ENCODE measurements around the gene NPTXR. TPM values are rescaled to one million over a fixed set of nuclear protein-coding genes. Genes with fewer than 3 reads are reported as not detected.
A peak's percentile ranks its signal among the peaks of the same experiment; 100 is the strongest.

Gene NPTXR
- total RNA-seq, 2 donors from 2014 or later = 0.77 to 0.82 TPM

- H3K4me3 Mint-ChIP-seq = peak overlapping the region; percentile 84
- no peak for ATAC-seq (replicated peaks)
- peaks cover 24% of the 10 kb centered on the region for H3K27me3 Mint-ChIP-seq
- no peaks in the 10 kb centered on the region for H3K36me3 Mint-ChIP-seq (ENCODE audit: low read depth)
- peaks cover 8% of the 10 kb centered on the region for H3K4me1 Mint-ChIP-seq
- peak overlapping the region; percentile 86 for H3K27ac Mint-ChIP-seq
- H3K9me3 Mint-ChIP-seq = no peaks in the 10 kb centered on the region
These were observed 50.5 kb downstream of the NPTXR start for GRCh38 chr22:38793317-38793716.

GRCh38 chr22:38792833-38793232, 51.0 kb downstream of the NPTXR start:
- no peaks in the 10 kb centered on the region for H3K36me3 Mint-ChIP-seq (ENCODE audit: low read depth)
- no peaks in the 10 kb centered on the region for H3K9me3 Mint-ChIP-seq
- H3K27me3 Mint-ChIP-seq = peaks cover 19% of the 10 kb centered on the region
- H3K27ac Mint-ChIP-seq = peak overlapping the region; percentile 86
- peak; percentile 43 for ATAC-seq (replicated peaks)
- H3K4me1 Mint-ChIP-seq = peaks cover 6% of the 10 kb centered on the region
- H3K4me3 Mint-ChIP-seq = peak overlapping the region; percentile 84

- Mint-ChIP-seq H3K4me3 (no peak overlapping the region), H3K27ac (no peak overlapping the region), H3K27me3 (no peaks in the 10 kb centered on the region), H3K9me3 (no peaks in the 10 kb centered on the region), H3K4me1 (peaks cover 6% of the 10 kb centered on the region), H3K36me3 (ENCODE audit: low read depth) (no peaks in the 10 kb centered on the region)
- ATAC-seq (replicated peaks) = no peak
These were observed 54.2 kb downstream of the NPTXR start for GRCh38 chr22:38789606-38790005.

- H3K27ac Mint-ChIP-seq = no peak overlapping the region
- H3K4me3 Mint-ChIP-seq = no peak overlapping the region
- no peaks in the 10 kb centered on the region for H3K36me3 Mint-ChIP-seq (ENCODE audit: low read depth)
- no peak for ATAC-seq (replicated peaks)
- H3K27me3 Mint-ChIP-seq = no peaks in the 10 kb centered on the region
- H3K4me1 Mint-ChIP-seq = peaks cover 6% of the 10 kb centered on the region
- H3K9me3 Mint-ChIP-seq = no peaks in the 10 kb centered on the region
These were observed 55.0 kb downstream of the NPTXR start for GRCh38 chr22:38788846-38789245.

- no peak for ATAC-seq (replicated peaks)
- Mint-ChIP-seq H3K36me3 (ENCODE audit: low read depth) (no peaks in the 10 kb centered on the region), H3K4me3 (no peak overlapping the region), H3K4me1 (peaks cover 4% of the 10 kb centered on the region), H3K27ac (no peak overlapping the region), H3K27me3 (no peaks in the 10 kb centered on the region), H3K9me3 (no peaks in the 10 kb centered on the region)
These were observed 55.6 kb downstream of the NPTXR start for GRCh38 chr22:38788021-38788816.

GRCh38 chr22:38786631-38787030, 57.2 kb downstream of the NPTXR start:
- Mint-ChIP-seq H3K9me3 (no peaks in the 10 kb centered on the region), H3K4me3 (no peak overlapping the region), H3K27ac (no peak overlapping the region), H3K27me3 (no peaks in the 10 kb centered on the region), H3K4me1 (no peaks in the 10 kb centered on the region), H3K36me3 (ENCODE audit: low read depth) (peaks cover under 1% of the 10 kb centered on the region)
- ATAC-seq (replicated peaks) = no peak

GRCh38 chr22:38784856-38785255, 59.0 kb downstream of the NPTXR start:
- peaks cover 5% of the 10 kb centered on the region for H3K36me3 Mint-ChIP-seq (ENCODE audit: low read depth)
- no peaks in the 10 kb centered on the region for H3K9me3 Mint-ChIP-seq
- no peak for ATAC-seq (replicated peaks)
- no peak overlapping the region for H3K4me3 Mint-ChIP-seq
- peak overlapping the region; percentile 12 for H3K27ac Mint-ChIP-seq
- H3K27me3 Mint-ChIP-seq = no peaks in the 10 kb centered on the region
- no peaks in the 10 kb centered on the region for H3K4me1 Mint-ChIP-seq

GRCh38 chr22:38784035-38784434, 59.8 kb downstream of the NPTXR start:
- Mint-ChIP-seq H3K4me1 (no peaks in the 10 kb centered on the region), H3K9me3 (no peaks in the 10 kb centered on the region)
- no peak for ATAC-seq (replicated peaks)

GRCh38 chr22:38783095-38783615, 60.7 kb downstream of the NPTXR start:
- H3K36me3 Mint-ChIP-seq (ENCODE audit: low read depth) = peaks cover 5% of the 10 kb centered on the region
- no peaks in the 10 kb centered on the region for H3K9me3 Mint-ChIP-seq
- H3K27ac Mint-ChIP-seq = peak overlapping the region; percentile 51
- ATAC-seq (replicated peaks) = no peak
- H3K4me3 Mint-ChIP-seq = no peak overlapping the region
- H3K27me3 Mint-ChIP-seq = no peaks in the 10 kb centered on the region
- no peaks in the 10 kb centered on the region for H3K4me1 Mint-ChIP-seq

More at GRCh38 chr22:38784035-38784434, 59.8 kb downstream of the NPTXR start:
- Mint-ChIP-seq H3K27me3 (no peaks in the 10 kb centered on the region), H3K36me3 (ENCODE audit: low read depth) (peaks cover 5% of the 10 kb centered on the region), H3K27ac (no peak overlapping the region), H3K4me3 (no peak overlapping the region)

- peak; percentile 67 for ATAC-seq (replicated peaks)
- no peaks in the 10 kb centered on the region for H3K9me3 Mint-ChIP-seq
- peak overlapping the region; percentile 51 for H3K27ac Mint-ChIP-seq
- no peak overlapping the region for H3K4me3 Mint-ChIP-seq
- H3K27me3 Mint-ChIP-seq = no peaks in the 10 kb centered on the region
- H3K36me3 Mint-ChIP-seq (ENCODE audit: low read depth) = peaks cover 5% of the 10 kb centered on the region
- no peaks in the 10 kb centered on the region for H3K4me1 Mint-ChIP-seq
These were observed 61.3 kb downstream of the NPTXR start for GRCh38 chr22:38782402-38783094.

- no peak for ATAC-seq (replicated peaks)
These were observed 62.8 kb downstream of the NPTXR start for GRCh38 chr22:38781033-38781432.

GRCh38 chr22:38777087-38777671, 66.6 kb downstream of the NPTXR start:
- Mint-ChIP-seq H3K4me3 (no peak overlapping the region), H3K27me3 (no peaks in the 10 kb centered on the region), H3K27ac (no peak overlapping the region), H3K9me3 (no peaks in the 10 kb centered on the region), H3K4me1 (peaks cover 4% of the 10 kb centered on the region), H3K36me3 (ENCODE audit: low read depth) (peaks cover 5% of the 10 kb centered on the region)
- no peak for ATAC-seq (replicated peaks)

More at GRCh38 chr22:38781033-38781432, 62.8 kb downstream of the NPTXR start:
- H3K4me3 Mint-ChIP-seq = no peak overlapping the region
- H3K27ac Mint-ChIP-seq = no peak overlapping the region
- no peaks in the 10 kb centered on the region for H3K27me3 Mint-ChIP-seq
- no peaks in the 10 kb centered on the region for H3K4me1 Mint-ChIP-seq
- no peaks in the 10 kb centered on the region for H3K9me3 Mint-ChIP-seq
- peaks cover 5% of the 10 kb centered on the region for H3K36me3 Mint-ChIP-seq (ENCODE audit: low read depth)

- H3K36me3 Mint-ChIP-seq (ENCODE audit: low read depth) = no peaks in the 10 kb centered on the region
- ATAC-seq (replicated peaks) = no peak
These were observed 67.7 kb downstream of the NPTXR start for GRCh38 chr22:38776086-38776485.

GRCh38 chr22:38775656-38776055, 68.2 kb downstream of the NPTXR start:
- Mint-ChIP-seq H3K36me3 (ENCODE audit: low read depth) (no peaks in the 10 kb centered on the region), H3K4me1 (peaks cover 4% of the 10 kb centered on the region), H3K4me3 (no peak overlapping the region), H3K27ac (peak overlapping the region; percentile 74), H3K27me3 (no peaks in the 10 kb centered on the region), H3K9me3 (no peaks in the 10 kb centered on the region)
- no peak for ATAC-seq (replicated peaks)

More at GRCh38 chr22:38776086-38776485, 67.7 kb downstream of the NPTXR start:
- Mint-ChIP-seq H3K27me3 (no peaks in the 10 kb centered on the region), H3K4me1 (peaks cover 4% of the 10 kb centered on the region), H3K4me3 (no peak overlapping the region), H3K27ac (no peak overlapping the region), H3K9me3 (no peaks in the 10 kb centered on the region)
